GM04503 (cell line): ENCODE data around the gene ATRIP.
A peak's percentile ranks its signal among the peaks of the same experiment; 100 is the strongest.
"Not testable (repeated sequence)": the region's sequence is repeated elsewhere in the genome, so short reads cannot be mapped to it uniquely, and the experiment has no call there.

Source experiments
- DNase-seq: peaks from one replicate; pipeline ENCODE4 v3.0.0-alpha.2; 2012; ENCODE audit warnings: low read depth

Gene ATRIP

DNA sequence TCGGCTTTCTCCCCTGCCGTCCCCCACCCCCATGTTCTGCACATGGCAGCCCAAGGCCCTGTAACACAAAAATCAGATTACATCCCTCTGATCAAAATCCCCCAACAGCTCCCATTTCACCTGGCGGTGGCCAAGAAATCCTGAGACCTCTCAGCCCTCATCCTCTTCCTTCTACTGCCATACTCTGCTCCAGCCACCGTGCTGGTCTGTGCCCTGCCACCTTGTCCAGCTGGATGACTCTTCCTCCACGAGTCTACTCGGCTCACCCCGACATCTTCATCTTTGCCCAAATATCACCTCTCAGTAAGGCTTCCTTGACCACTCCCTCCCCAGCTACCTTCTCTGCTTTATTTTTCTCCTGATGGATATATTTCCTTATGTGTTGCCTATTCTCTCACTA, 9.7 kb upstream of the ATRIP start:
- no peak for DNase-seq

DNA sequence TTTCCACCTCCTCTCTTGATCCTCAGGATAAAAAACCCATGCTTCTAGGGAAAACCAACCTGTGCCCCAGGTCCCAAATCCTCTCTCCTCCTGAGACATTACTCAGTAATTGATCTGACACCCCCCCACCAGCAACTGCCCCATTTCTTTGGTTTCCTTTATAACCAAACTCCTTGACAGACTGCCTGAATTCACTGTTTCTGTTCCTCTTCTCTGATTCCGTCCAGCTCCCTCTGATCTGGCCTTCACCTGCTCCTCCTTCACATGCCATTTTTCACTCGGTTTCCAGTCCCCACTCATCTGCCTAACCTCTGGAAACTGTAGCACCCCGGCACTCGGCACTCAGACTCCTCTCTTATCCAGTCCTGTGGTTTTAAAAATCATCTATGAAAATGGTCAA, 8.7 kb upstream of the ATRIP start:
- no peak for DNase-seq

DNA sequence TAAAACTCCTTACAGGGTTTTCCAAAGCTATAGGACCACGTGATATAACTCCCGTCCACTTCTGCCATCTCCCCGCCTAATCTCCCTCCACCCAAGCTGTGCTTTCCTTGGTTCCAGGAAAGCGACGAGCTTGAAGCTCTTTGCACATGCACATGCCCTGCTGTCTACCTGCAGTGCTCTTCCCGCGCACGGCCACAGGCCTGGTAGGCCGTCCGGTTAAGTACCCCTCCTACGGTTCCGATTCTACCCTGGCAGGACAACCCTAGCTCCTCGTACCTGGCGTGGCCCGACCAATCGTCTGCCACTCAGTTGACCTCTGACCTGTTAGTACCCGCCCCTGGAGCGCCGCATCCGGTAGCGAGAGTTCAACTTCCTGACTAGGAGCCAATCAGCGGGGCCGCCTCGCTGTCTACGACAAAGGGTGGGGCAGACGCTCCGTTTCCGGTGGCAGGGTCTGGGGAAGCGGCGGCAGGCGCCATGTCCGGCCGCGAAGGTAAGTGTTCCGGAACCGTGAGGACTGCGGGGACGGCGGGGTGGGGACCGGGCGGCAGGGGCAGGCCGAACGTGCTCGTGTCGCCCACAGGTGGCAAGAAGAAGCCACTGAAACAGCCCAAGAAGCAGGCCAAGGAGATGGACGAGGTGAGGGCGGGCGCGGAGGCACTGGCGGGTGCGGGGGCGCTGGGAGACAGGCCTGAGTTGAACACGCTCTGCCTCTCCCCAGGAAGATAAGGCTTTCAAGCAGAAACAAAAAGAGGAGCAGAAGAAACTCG, 6.5 kb upstream of the ATRIP start, which contains the start of the genes CCDC51 and TMA7:
CCDC51 (minus strand) TSS at position 300 of the 770 bp plus-strand sequence. CDS start 4,991 bp downstream, outside the sequence.
TMA7 (plus strand) TSS at position 438 of the 770 bp plus-strand sequence; CDS start at position 478, 40 bp downstream.
- DNase-seq: peak; percentile 73

DNA sequence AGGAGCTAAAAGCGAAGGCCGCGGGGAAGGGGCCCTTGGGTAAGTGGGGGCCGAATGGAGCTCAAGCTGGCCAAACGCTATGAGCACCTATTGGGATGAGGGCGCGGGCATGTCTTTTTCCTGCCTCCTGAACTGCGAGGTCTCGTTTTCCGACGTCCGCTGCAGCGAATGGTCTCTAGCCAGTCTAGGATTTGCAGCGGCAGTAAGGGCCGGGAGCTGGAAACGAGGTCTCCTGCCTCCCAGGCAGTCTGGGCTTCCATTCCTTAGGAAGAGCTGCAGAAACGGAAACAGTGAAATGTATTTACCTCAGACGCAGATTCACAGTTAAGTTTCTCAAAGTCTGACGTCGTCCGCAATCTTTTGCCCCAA, 6.0 kb upstream of the ATRIP start:
- DNase-seq: no peak

DNA sequence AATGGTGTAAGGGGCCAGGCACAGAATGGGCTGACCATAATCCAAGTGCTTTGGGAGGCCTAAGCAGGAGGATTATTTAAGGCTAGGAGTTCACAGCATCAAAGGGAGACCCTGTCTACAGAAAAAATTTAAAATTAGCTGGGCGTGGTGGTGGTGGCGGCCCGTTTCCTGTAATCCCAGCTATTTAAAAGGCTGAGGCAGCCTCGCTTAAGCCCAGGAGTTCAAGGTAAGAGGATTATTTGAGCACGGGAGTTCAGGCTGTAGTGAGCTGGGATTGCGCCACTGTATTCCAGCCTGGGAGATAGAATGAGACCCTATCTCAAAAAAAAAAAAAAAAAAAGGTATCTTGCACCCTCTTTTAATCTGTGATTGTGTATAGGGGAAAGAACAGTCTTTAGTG, 4.6 kb upstream of the ATRIP start:
- DNase-seq: no peak

DNA sequence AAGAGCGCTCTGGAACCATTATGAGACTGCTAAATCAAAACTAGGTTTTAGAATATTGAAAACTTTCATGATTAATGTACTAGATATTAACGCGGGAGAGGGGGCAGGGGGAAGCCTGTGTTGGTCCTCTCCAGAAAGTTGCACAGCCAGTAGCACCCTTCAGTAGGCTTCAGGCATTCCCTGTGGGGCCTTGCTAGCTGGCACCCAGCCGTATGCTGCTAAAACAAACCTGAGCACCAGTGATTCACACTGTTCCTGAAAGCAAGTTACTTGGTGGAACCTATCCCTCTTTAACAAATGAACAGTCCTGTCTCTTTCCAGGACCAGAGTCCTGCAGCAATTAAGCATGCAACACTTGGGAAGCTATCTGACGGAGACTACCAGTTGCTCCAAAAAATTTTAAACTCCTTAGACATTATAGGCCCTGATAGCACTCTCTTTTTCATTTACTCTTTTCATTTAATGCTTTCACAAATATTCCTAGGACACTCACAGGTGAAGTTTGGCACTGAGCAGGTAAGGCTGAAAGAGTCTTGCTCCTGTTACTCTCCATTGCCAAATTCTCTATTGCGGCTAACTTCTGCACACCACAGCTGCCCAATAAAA, 1.2 kb upstream of the ATRIP start:
- DNase-seq: no peak

DNA sequence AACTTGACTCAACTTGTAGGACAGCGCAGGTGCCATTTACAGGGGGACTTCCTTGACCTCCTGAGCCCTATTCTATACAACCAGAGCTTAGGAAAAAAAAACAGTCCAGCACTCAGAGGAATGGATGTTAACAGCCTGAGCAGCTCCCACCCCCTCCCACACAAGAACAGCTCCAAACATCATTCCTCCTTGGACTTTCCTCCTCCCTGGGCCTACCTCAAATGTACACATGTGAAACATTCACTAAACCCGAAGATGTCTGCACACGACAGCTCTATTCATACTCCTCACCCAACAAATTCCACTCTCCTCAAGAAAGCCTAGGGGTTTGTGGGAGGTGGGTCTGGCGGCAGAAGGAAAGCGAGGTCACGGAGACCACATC, 503 bp upstream of the ATRIP start:
- no peak for DNase-seq

DNA sequence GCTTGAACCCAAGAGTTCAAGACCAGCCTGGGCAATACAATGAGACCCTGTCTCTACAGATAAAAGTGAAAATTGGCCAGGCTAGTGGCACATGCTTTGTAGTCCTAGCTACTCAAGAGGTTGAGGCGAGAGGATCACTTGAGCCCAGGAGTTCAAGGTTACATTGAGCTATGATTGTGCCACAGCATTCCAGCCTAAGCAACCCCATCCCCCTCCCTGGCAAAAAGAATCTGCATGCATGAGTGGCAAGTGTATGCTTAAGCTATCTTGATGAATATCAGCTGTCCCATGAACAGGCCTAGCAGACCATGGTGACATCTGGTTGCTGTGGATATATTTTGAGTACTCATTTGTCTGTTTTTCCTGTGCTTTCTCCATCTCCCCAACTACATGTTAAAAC, 4.7 kb downstream of the ATRIP start:
- no peak for DNase-seq

DNA sequence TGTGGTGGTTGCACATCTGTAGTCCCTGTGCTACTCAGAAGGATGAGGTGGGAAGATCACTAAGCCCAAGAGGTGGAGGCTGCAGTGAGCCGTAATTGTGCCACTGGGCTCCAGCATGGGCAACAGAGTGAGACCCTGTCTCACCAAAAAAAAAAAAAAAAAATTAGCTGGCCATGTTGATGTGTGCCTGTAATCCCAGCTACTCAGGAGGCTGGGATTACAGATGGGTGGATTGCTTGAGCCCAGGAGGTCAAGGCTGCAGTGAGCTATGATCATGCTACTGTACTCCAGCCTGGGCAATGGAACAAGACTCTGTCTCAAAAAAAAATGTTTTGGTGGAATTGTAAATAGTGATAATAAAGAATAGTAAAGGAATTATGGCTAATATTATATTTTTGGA, 9.9 kb downstream of the ATRIP start:
- no peak for DNase-seq

DNA sequence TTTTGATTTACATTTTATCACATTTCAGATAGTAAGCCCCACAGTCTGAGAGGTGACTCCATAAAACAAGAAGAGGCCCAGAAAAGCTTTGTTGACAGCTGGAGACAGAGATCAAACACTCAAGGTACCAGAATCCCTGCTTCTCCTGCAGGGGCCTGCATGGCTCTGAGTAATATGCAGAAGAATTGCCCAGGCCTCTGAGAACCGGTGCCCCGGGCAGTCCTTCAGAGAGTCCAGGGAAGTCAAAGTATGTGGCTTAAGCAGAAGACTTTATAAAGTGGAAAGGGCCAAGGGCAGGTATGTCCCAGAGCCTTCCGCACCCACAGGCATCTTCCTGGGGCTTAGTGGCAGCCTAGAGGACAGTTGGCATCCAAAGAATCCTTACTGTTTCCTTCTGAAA, 12.8 kb downstream of the ATRIP start:
- DNase-seq: no peak

DNA sequence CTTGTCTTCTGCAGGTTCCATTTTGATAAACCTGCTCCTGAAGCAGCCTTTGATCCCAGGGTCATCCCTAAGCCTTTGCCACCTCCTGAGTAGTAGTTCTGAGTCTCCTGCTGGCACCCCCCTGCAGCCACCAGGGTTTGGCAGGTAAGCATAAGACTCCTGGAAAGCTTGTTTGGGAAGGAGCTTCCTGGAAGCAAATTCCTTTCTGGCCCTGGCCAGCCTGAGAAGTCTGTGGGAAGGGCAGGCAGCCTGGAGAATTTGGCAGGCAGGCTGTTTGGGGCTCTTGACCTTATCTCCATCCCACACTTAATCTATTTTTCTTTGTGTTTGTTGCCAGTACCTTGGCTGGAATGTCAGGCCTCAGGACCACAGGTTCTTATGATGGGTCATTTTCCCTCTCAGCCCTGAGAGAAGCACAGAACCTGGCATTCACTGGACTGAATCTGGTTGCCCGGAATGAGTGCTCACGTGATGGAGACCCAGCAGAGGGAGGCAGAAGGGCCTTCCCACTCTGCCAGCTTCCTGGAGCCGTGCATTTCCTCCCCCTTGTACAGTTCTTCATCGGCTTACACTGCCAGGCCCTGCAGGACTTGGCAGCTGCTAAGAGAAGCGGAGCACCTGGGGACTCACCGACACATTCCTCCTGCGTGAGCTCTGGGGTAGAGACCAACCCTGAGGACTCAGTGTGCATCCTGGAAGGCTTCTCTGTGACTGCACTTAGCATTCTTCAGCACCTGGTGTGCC, 13.4 kb downstream of the ATRIP start:
- no peak for DNase-seq

DNA sequence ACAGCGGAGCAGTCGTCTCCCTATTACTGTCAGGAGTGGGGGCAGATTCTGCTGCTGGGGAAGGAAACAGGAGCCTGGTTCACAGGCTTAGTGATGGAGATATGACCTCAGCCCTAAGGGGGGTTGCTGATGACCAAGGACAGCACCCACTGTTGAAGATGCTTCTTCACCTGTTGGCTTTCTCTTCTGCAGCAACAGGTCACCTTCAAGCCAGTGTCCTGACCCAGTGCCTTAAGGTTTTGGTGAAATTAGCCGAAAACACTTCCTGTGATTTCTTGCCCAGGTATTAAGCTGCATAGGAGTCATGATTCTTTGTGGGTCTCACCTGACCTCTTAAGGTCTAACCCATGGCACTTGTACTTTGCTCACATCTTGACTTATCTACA, 14.0 kb downstream of the ATRIP start:
- no peak for DNase-seq

DNA sequence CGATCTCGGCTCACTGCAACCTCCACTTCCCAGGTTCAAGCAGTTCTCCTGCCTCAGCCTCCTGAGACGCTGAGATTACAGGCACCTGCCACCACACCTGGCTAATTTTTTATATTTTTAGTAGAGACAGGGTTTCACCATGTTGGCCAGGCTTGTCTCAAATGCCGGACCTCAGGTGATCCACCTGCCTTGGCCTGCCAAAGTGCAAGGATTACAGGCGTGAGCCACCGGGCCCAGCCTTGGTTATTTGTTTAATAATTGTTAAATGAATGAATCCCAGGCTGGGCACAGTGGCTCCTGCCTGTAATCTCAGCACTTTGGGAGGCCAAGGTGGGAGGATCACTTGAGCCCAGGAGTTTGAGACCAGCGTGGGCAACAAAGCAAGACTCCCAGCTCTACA, 15.2 kb downstream of the ATRIP start:
- not testable (repeated sequence) for DNase-seq

DNA sequence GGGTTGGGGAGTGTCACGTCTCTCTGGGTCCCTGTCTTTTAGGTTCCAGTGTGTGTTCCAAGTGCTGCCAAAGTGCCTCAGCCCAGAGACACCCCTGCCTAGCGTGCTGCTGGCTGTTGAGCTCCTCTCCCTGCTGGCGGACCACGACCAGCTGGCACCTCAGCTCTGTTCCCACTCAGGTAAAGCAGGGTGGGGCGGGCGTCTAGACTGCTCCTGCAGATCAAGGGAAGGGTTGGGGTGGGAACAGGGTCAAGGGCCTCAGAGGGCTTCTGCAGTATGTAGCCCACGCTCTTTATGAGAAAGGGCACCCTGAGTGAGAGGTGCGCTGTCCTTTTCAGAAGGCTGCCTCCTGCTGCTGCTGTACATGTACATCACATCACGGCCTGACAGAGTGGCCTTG, 17.2 kb downstream of the ATRIP start:
- no peak for DNase-seq

DNA sequence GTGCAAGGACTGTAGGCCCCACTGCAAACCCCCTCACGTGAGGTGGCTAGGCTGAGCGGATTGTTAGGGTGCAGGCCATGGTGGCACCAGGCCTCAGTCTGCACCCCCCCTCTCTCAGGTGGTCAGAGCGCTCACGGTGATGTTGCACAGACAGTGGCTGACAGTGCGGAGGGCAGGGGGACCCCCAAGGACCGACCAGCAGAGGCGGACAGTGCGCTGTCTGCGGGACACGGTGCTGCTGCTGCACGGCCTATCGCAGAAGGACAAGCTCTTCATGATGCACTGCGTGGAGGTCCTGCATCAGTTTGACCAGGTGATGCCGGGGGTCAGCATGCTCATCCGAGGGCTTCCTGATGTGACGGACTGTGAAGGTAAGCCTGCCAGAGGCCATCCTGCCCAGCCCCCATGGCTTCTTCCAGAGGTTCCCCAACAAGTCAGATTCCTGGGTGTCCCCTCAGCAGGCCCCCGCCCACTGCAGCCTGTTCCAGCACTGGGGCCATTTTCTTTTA, 18.2 kb downstream of the ATRIP start:
- DNase-seq: no peak

DNA sequence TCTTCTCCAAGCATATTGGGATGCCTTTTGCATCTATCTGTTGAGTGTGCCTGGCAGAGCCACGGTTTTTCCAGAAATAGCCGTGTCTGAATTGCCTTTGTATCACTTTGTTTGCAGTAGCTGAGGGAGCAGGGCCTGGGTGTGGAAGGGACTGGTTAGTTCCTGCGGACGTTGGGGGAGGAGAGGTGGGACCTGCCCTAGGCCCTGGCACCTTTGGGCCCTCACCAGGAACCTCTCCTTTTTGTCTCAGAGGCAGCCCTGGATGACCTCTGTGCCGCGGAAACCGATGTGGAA, 18.6 kb downstream of the ATRIP start:
- DNase-seq: no peak

DNA sequence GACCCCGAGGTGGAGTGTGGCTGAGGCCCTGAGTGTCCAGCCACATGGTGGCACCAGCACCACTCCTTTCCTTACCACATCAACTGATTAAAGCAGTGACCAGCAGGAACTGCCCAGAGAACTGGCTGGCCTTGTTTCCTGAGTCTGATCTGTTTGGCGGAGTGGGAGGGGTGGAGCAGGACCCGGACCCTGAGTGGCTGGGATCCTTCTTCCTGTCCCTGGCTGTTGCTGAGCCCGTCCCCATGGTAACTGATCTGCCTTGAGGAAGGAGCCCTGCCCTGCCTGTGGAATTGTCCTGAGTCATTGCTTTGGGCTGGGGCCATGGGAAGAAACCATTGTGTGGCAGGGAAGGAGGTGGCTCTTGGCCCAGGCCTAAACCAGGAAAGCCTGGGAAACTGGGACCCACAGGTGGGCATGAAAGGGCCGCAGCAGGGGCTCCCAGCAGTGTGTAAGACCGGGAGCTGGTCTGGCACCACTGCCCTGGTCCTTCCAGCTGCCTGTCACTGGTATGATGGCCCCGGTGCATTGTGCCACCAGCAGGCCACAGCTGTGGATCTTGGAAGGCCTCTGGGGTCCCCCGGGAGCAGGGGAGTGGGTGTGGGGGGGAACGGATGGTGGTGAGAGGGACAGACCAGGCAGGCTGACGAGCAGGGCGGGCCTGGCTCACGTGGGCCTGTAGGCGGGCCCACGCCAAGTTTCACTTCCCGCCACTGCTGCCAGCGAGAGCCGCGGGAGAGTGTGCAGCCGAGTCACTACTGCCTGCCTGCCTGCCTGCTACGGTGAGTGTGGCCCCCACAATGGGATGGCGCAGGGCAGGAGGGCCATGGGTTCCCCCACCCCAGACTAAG, 19.2 kb downstream of the ATRIP start:
- DNase-seq: peak; percentile 100

DNA sequence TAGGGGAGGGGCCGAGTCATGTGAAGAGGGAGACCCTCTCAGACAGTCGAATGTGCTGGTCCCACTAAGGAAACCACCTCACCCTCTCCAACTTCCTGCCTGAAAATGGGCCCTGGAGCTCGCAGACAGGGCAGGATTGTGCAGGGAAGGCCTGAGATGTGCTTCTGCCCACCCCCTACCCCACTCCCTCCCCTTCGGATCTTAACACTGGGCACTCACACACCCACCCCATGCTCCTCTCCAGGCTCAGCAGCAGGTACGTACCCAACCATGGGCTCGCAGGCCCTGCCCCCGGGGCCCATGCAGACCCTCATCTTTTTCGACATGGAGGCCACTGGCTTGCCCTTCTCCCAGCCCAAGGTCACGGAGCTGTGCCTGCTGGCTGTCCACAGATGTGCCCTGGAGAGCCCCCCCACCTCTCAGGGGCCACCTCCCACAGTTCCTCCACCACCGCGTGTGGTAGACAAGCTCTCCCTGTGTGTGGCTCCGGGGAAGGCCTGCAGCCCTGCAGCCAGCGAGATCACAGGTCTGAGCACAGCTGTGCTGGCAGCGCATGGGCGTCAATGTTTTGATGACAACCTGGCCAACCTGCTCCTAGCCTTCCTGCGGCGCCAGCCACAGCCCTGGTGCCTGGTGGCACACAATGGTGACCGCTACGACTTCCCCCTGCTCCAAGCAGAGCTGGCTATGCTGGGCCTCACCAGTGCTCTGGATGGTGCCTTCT, 20.0 kb downstream of the ATRIP start:
- no peak for DNase-seq

DNA sequence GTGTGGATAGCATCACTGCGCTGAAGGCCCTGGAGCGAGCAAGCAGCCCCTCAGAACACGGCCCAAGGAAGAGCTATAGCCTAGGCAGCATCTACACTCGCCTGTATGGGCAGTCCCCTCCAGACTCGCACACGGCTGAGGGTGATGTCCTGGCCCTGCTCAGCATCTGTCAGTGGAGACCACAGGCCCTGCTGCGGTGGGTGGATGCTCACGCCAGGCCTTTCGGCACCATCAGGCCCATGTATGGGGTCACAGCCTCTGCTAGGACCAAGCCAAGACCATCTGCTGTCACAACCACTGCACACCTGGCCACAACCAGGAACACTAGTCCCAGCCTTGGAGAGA, 20.5 kb downstream of the ATRIP start:
- DNase-seq: no peak

DNA sequence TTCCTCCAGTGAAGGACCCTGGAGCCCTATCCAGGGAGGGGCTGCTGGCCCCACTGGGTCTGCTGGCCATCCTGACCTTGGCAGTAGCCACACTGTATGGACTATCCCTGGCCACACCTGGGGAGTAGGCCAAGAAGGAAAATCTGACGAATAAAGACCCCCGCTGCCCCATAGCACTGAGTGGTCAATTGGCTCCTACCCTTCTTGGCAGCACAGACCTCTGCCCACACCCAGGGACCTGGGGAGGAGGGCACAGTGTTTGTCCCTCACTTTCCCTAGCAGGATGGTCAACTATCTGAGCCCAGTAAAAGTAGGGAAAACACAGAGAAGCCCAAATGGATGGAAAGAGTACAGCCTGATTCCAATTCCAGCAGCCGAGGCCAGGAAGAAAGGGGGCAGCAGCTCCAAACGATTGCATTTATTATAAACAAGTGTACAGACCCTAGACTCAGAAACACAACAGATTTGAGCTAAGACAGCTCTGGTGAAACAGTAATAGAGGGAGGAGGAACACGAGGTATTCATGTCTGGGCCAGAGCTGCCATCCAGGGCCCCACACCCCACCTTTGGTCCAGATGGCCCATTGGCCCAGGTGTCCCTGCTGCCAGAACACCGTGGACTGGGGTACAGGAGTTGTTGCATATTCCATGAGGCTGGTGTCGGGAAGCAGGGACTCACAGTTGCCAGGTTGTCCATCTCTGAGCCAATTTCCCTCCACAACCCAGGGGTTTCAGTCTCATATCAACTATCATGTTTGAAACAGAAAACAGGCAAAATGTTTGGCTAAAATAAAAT, 21.1 kb downstream of the ATRIP start:
- DNase-seq: no peak

DNA sequence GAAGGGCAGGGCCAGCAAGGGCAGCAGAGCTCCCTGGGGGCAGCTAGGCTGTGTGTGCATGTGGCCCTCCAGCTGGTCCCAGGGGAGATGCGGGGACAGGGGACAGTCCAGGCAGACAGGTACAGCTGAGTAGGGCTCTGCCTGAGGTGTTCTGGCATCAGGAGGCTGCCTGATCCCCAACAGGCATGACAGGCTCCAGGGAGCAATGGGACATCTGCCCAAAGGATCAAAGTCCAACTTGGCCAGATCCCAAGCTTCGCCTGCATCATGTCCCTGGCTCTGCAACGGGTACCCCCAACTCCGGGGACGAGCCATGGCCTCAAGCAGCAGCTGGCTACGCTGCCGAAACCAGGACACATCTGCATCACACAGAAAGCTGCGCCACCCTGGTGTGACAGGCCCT, 21.8 kb downstream of the ATRIP start:
- DNase-seq: no peak
